SK-N-SH (cell line): ENCODE data around the gene RSRC1. TPM values are rescaled to one million over a fixed set of nuclear protein-coding genes. Genes with fewer than 3 reads are reported as not detected.

Experiments
- CTCF ChIA-PET: fragments of 300-600, 350-600 bp; formaldehyde crosslinking; extraction: SDS; loops from one replicate; lab custom pipeline; 2021; lab: Yijun Ruan, JAX
- POLR2A ChIA-PET: fragments of 350-600 bp; sonication (Branson Sonifier 250); formaldehyde crosslinking; extraction: SDS; loops from one replicate; lab custom pipeline; 2020; ENCODE audit warnings: antibody characterized with exemption, inconsistent platforms; lab: Yijun Ruan, JAX
- DNase-seq: peaks from one replicate; pipeline ENCODE4 v3.0.0; 2012
- H2AFZ ChIP-seq: fragments of 200-600 bp; sonication (generic); 2 replicates; pipeline ENCODE4 v1.8.1; 2016; ENCODE audit warnings: antibody characterized with exemption, mild to moderate bottlenecking, low read depth
- H3F3A ChIP-seq: fragments of 200-600 bp; sonication (generic); replicated peaks from 2 replicates; pipeline ENCODE3; 2016; ENCODE audit warnings: antibody characterized with exemption, mild to moderate bottlenecking; ENCODE audit not compliant: insufficient read depth
- H3K27ac ChIP-seq, 2 experiments: fragments of 200-500 bp in 1 of 2; fragments of 200-600 bp in 1 of 2; sonication (Bioruptor generic) in 1 of 2; sonication (generic), shearing (Covaris generic) in 1 of 2; 2 replicates each; pipeline versions ENCODE4 v1.5.1 to v1.6.1; 2014 to 2016; ENCODE audit warnings: low read depth in 2 of 2, inconsistent platforms in 1 of 2, low read length in 1 of 2, mild to moderate bottlenecking in 1 of 2, mixed read lengths in 1 of 2
- H3K27me3 ChIP-seq: fragments of 200-600 bp; sonication (generic), shearing (Covaris generic); 2 replicates; pipeline ENCODE4 v1.6.1; 2016; ENCODE audit warnings: mixed run types; ENCODE audit not compliant: insufficient read depth
- H3K36me3 ChIP-seq, 2 experiments: fragments of 200-500 bp in 1 of 2; fragments of 200-600 bp in 1 of 2; sonication (Bioruptor generic) in 1 of 2; sonication (generic) in 1 of 2; replicated peaks in 1 of 2; 2 replicates each; pipeline versions ENCODE3 to v1.5.1; 2014 to 2016; ENCODE audit warnings: low read length in 1 of 2, mild to moderate bottlenecking in 1 of 2; ENCODE audit not compliant: insufficient read depth in 2 of 2, control insufficient read depth in 1 of 2
- H3K4me1 ChIP-seq, 2 experiments: fragments of 200-500 bp in 1 of 2; fragments of 200-600 bp in 1 of 2; sonication (Bioruptor generic) in 1 of 2; sonication (generic), shearing (Covaris generic) in 1 of 2; 2 replicates each; pipeline versions ENCODE4 v1.5.1 to v1.6.1; 2014 to 2016; ENCODE audit warnings: low read depth in 1 of 2, low read length in 1 of 2, mixed run types in 1 of 2; ENCODE audit not compliant: insufficient read depth in 2 of 2, control insufficient read depth in 1 of 2
- H3K4me2 ChIP-seq: fragments of 200-600 bp; sonication (generic), shearing (Covaris generic); 2 replicates; pipeline ENCODE4 v1.6.1; 2017; ENCODE audit warnings: mixed run types
- H3K4me3 ChIP-seq, 2 experiments: fragments of 200-500 bp in 1 of 2; fragments of 200-600 bp in 1 of 2; sonication (Bioruptor generic) in 1 of 2; sonication (generic), shearing (Covaris generic) in 1 of 2; 2 replicates each; pipeline versions ENCODE4 v1.5.1 to v1.8.1; 2014 to 2016; ENCODE audit warnings: low read depth in 2 of 2, inconsistent platforms in 1 of 2, low read length in 1 of 2, mild to moderate bottlenecking in 1 of 2, mixed read lengths in 1 of 2, moderate library complexity in 1 of 2
- H3K79me2 ChIP-seq: fragments of 200-600 bp; sonication (generic); 2 replicates; pipeline ENCODE4 v1.8.1; 2017; ENCODE audit warnings: mild to moderate bottlenecking; ENCODE audit not compliant: insufficient read depth
- H3K9ac ChIP-seq: fragments of 200-600 bp; sonication (generic); 2 replicates; pipeline ENCODE4 v1.6.1; 2017; ENCODE audit warnings: mixed run types
- H3K9me2 ChIP-seq: fragments of 200-600 bp; sonication (generic); 2 replicates; pipeline ENCODE4 v1.6.1; 2017; ENCODE audit warnings: mixed run types
- H3K9me3 ChIP-seq: fragments of 200-600 bp; sonication (generic); 2 replicates; pipeline ENCODE4 v1.6.1; 2017; ENCODE audit warnings: mixed run types, mild to moderate bottlenecking, moderate library complexity
- H4K20me1 ChIP-seq: fragments of 200-600 bp; sonication (generic); 2 replicates; pipeline ENCODE4 v1.6.1; 2017; ENCODE audit warnings: mild to moderate bottlenecking, mixed run types; ENCODE audit not compliant: insufficient read depth
- FOXM1 ChIP-seq: IDR thresholded peaks from 2 replicates; pipeline ENCODE4 v1.4.0; 2012; ENCODE audit warnings: low read depth, mild to moderate bottlenecking
- NFIC ChIP-seq: IDR thresholded peaks from 2 replicates; pipeline ENCODE4 v1.4.0; 2012; ENCODE audit warnings: borderline replicate concordance
- POLR2AphosphoS5 ChIP-seq: IDR thresholded peaks from 2 replicates; pipeline ENCODE4 v1.6.1; 2012; ENCODE audit warnings: low read depth, low read length
- RCOR1 ChIP-seq: fragments of 150-350 bp; IDR thresholded peaks from 2 replicates; pipeline ENCODE4 v1.6.1; 2017; ENCODE audit warnings: antibody characterized with exemption, low read length
- SMC3 ChIP-seq: IDR thresholded peaks from 2 replicates; pipeline ENCODE4 v1.6.1; 2012; ENCODE audit warnings: low read depth, low read length, improper control_type of control experiment
- TAF1 ChIP-seq: IDR thresholded peaks from 2 replicates; pipeline ENCODE4 v1.6.1; 2012; ENCODE audit warnings: low read depth, mild to moderate bottlenecking, low read length, moderate library complexity, borderline replicate concordance
- TCF12 ChIP-seq: IDR thresholded peaks from 2 replicates; pipeline ENCODE4 v1.4.0; 2012
- WGBS: methylation state at CpG from one replicate; pipeline ENCODE4 v1.1.6; 2017; ENCODE audit warnings: low lambda C conversion rate; 5-methylcytosine and 5-hydroxymethylcytosine counted together
- polyA plus RNA-seq, 3 experiments: library from polyadenylated mRNA; depleted of rRNA; stranded (reverse); fragments of >200 nt; gene quantifications; 2 replicates each; pipeline ENCODE4 v1.2.3, GENCODE V29; 2012
- TF ChIP-seq, protein P1 (sequence below): IDR thresholded peaks from 2 replicates; pipeline ENCODE4 v1.6.1; 2012; ENCODE audit warnings: mild to moderate bottlenecking, low read depth, low read length, moderate library complexity
- TF ChIP-seq, protein P2 (sequence below): fragments of 150-350 bp; IDR thresholded peaks from 2 replicates; pipeline ENCODE4 v1.6.1; 2016; ENCODE audit warnings: mild to moderate bottlenecking, low read depth, low read length

The RSRC1 gene
- polyA plus RNA-seq, 1 of the 3 experiments (the other 2 are of a cell fraction), result 4.5 TPM

DNA sequence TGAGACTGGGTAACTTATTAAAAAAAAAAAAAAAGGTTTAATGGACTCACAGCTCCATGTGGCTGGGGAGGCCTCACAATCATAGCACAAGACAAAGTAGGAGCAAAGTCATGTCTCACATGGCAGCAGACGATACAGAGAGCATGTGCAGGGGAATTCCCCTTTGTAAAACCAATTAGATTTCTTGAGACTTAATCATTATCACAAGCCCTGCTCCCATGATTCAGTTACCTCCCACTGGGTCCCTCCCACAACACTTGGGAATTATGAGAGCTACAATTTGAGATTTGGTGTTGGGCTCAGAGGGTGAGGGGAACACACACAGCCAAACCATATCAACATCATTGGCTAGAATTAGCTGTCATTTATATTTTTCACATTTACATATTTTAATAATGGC is 221.0 kb downstream of the RSRC1 start:
- Histone ChIP-seq H3K4me2 (no peak overlapping the region), H4K20me1 (no peaks in the 10 kb centered on the region), H3K36me3 (no peaks in the 10 kb centered on the region), H3K79me2 (0 out of 2 replicates have a peak, but pooled peaks cover 4% of the 10 kb centered on the region), H3K9me2 (no peaks in the 10 kb centered on the region), H3F3A (no peaks in the 10 kb centered on the region), H3K27ac (no peak overlapping the region), H3K4me3 (no peak overlapping the region), H3K9ac (no peak overlapping the region), H3K9me3 (no peaks in the 10 kb centered on the region), H2AFZ (no peak overlapping the region), H3K27me3 (no peaks in the 10 kb centered on the region), H3K4me1 (no peaks in the 10 kb centered on the region)
- no peak for TF ChIP-seq NFIC
- no peak for TF ChIP-seq TAF1
- TF ChIP-seq RCOR1, result no peak
- no peak for TF ChIP-seq SMC3
- no peak for TF ChIP-seq FOXM1
- TF ChIP-seq POLR2AphosphoS5, result no peak
- TF ChIP-seq TCF12, result no peak
- TF ChIP-seq, protein P1, sequence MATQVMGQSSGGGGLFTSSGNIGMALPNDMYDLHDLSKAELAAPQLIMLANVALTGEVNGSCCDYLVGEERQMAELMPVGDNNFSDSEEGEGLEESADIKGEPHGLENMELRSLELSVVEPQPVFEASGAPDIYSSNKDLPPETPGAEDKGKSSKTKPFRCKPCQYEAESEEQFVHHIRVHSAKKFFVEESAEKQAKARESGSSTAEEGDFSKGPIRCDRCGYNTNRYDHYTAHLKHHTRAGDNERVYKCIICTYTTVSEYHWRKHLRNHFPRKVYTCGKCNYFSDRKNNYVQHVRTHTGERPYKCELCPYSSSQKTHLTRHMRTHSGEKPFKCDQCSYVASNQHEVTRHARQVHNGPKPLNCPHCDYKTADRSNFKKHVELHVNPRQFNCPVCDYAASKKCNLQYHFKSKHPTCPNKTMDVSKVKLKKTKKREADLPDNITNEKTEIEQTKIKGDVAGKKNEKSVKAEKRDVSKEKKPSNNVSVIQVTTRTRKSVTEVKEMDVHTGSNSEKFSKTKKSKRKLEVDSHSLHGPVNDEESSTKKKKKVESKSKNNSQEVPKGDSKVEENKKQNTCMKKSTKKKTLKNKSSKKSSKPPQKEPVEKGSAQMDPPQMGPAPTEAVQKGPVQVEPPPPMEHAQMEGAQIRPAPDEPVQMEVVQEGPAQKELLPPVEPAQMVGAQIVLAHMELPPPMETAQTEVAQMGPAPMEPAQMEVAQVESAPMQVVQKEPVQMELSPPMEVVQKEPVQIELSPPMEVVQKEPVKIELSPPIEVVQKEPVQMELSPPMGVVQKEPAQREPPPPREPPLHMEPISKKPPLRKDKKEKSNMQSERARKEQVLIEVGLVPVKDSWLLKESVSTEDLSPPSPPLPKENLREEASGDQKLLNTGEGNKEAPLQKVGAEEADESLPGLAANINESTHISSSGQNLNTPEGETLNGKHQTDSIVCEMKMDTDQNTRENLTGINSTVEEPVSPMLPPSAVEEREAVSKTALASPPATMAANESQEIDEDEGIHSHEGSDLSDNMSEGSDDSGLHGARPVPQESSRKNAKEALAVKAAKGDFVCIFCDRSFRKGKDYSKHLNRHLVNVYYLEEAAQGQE, result no peak
- 75% methylated on average over 1 of the region's 1 CpG for WGBS
- DNase-seq, result no peak
- CTCF ChIA-PET, result interaction anchor here (0.6 kb wide), 1 partner anchor 110 kb away, joined by 3 read pairs; no protein-coding TSS in a partner anchor
- POLR2A ChIA-PET, result no interaction called here

DNA sequence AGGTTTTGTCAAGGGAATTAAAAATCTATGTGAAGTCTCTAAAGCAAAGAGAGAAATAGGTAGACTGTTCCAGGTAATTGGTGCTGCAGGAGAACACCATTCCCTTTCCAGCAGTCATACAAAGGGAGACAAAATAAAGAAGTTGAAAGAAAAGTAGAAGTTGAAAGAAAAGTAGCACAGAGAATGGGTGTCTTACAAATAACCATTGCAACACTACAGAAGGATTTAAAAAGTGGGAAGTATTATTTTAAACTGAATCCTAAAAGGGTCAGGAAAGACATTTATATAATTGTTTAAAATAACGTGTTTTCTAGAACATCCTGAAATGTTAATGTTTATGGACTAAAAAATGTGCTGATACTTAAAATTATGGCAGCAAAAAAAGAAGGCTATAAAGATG is 223.8 kb downstream of the RSRC1 start:
- Histone ChIP-seq H3K27me3 (no peaks in the 10 kb centered on the region), H3K4me1 (no peaks in the 10 kb centered on the region), H3K27ac (no peak overlapping the region), H3K9me3 (no peaks in the 10 kb centered on the region), H3K9me2 (no peaks in the 10 kb centered on the region), H4K20me1 (no peaks in the 10 kb centered on the region), H3F3A (no peaks in the 10 kb centered on the region), H3K4me3 (no peak overlapping the region), H3K36me3 (no peaks in the 10 kb centered on the region), H2AFZ (no peak overlapping the region), H3K79me2 (no peaks in the 10 kb centered on the region), H3K9ac (no peak overlapping the region), H3K4me2 (no peak overlapping the region)
- 98% methylated on average over 1 of the region's 1 CpG for WGBS
- ChIA-PET POLR2A (interaction anchor here (0.7 kb wide), 1 partner anchor 227 kb away, joined by 3 read pairs; no protein-coding TSS in a partner anchor), CTCF (no interaction called here)
- no peak for DNase-seq
- TF ChIP-seq, protein P2, sequence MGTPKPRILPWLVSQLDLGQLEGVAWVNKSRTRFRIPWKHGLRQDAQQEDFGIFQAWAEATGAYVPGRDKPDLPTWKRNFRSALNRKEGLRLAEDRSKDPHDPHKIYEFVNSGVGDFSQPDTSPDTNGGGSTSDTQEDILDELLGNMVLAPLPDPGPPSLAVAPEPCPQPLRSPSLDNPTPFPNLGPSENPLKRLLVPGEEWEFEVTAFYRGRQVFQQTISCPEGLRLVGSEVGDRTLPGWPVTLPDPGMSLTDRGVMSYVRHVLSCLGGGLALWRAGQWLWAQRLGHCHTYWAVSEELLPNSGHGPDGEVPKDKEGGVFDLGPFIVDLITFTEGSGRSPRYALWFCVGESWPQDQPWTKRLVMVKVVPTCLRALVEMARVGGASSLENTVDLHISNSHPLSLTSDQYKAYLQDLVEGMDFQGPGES, result no peak
